ENCODE results near the gene TLR10.

The TLR10 gene

GRCh38 chr4:38800366-38800765 is 17.6 kb upstream of the TLR10 start:
- H3K27me3 ChIP-seq (ENCODE audit: insufficient read depth, low read length): no peaks in the 10 kb centered on the region
- no peaks in the 10 kb centered on the region for H3K36me3 ChIP-seq (ENCODE audit: insufficient read depth, low read depth, low read length)
- no peak overlapping the region for H3K9ac ChIP-seq (ENCODE audit: low read depth, low read length)
- H3K9me3 ChIP-seq (ENCODE audit: insufficient read depth, low read depth, low read length): peaks cover 15% of the 10 kb centered on the region; the same call in 1 of the 2 replicates
- no peaks in the 10 kb centered on the region for H3K4me1 ChIP-seq (ENCODE audit: insufficient read depth, low read length)
- H3K27ac ChIP-seq (ENCODE audit: low read length): no peak overlapping the region
- H3K4me3 ChIP-seq (ENCODE audit: low read length): no peak overlapping the region

DNA sequence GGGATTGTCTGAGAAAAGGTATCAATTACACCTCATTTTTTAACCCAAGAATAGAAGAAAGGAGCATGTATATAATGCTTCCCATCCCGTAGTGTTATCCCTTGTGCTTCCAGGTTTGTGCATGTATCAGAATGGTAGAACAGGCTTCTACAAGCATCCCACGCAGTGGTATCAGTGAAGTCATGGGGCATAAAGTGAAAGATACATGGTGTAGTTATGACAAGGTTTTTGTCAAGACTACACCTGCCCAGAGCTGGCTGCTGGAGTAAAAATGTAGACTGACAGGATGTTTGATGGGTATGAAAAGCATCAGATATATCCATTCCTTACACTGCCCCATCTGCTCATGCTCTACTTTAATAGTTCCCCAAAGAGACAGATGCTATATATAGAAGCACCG is 12.3 kb upstream of the TLR10 start:
- H3K4me1 ChIP-seq (ENCODE audit: insufficient read depth, low read length): no peaks in the 10 kb centered on the region
- H3K4me3 ChIP-seq (ENCODE audit: low read length): no peak overlapping the region
- no peak overlapping the region for H3K9ac ChIP-seq (ENCODE audit: low read depth, low read length)
- H3K27ac ChIP-seq (ENCODE audit: low read length): no peak overlapping the region
- H3K27me3 ChIP-seq (ENCODE audit: insufficient read depth, low read length): no peaks in the 10 kb centered on the region
- no peaks in the 10 kb centered on the region for H3K36me3 ChIP-seq (ENCODE audit: insufficient read depth, low read depth, low read length)
- no peaks in the 10 kb centered on the region for H3K9me3 ChIP-seq (ENCODE audit: insufficient read depth, low read depth, low read length)

DNA sequence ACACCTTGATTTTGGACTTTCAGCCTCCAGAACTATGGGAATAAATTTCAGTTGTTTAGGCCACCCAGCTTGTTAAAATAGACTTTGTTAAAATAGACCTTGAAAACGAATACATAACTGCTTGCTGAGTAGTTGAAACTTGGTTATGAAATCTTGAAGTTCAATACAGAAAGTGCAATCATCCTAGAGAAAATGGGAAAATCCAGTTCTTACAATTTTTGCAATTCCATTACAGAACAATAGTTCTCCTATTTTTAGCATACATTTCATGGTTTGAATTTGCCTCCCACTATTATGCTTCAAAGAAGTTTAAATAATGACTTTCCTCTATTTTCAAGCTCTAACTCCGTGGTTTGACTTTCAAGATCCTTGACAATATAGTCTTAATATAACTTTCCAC is 11.3 kb upstream of the TLR10 start:
- Histone ChIP-seq H3K36me3 (ENCODE audit: insufficient read depth, low read depth, low read length) (no peaks in the 10 kb centered on the region), H3K4me3 (ENCODE audit: low read length) (no peak overlapping the region), H3K4me1 (ENCODE audit: insufficient read depth, low read length) (no peaks in the 10 kb centered on the region), H3K9me3 (ENCODE audit: insufficient read depth, low read depth, low read length) (no peaks in the 10 kb centered on the region), H3K27ac (ENCODE audit: low read length) (no peak overlapping the region), H3K9ac (ENCODE audit: low read depth, low read length) (no peak overlapping the region), H3K27me3 (ENCODE audit: insufficient read depth, low read length) (no peaks in the 10 kb centered on the region)

DNA sequence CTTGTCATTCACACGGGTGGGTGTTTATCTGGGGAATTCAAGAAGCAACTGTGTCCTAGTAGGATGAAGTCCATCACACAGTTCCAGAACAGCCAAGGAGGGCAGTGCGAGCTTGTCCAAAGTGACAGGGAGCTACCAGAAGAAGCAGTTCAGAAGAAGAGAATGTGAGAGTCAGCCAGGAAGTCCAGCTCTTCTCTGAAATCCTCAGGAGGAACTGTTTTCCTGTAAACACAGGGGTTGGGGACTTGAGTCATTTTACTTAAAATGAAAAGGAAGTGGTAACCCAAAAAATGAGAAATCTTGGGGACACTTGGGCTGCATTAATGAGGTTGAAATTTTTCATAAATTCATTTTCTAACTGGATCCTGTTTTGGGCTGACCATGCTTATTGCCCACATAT is 8.2 kb upstream of the TLR10 start:
- H3K9me3 ChIP-seq (ENCODE audit: insufficient read depth, low read depth, low read length): no peaks in the 10 kb centered on the region
- no peaks in the 10 kb centered on the region for H3K27me3 ChIP-seq (ENCODE audit: insufficient read depth, low read length)
- H3K27ac ChIP-seq (ENCODE audit: low read length): no peak overlapping the region
- H3K4me3 ChIP-seq (ENCODE audit: low read length): no peak overlapping the region
- H3K9ac ChIP-seq (ENCODE audit: low read depth, low read length): no peak overlapping the region
- H3K4me1 ChIP-seq (ENCODE audit: insufficient read depth, low read length): no peaks in the 10 kb centered on the region
- H3K36me3 ChIP-seq (ENCODE audit: insufficient read depth, low read depth, low read length): no peaks in the 10 kb centered on the region

GRCh38 chr4:38788317-38788716 is 5.5 kb upstream of the TLR10 start:
- H3K4me3 ChIP-seq (ENCODE audit: low read length): no peak overlapping the region
- H3K27ac ChIP-seq (ENCODE audit: low read length): no peak overlapping the region
- H3K27me3 ChIP-seq (ENCODE audit: insufficient read depth, low read length): no peaks in the 10 kb centered on the region
- no peaks in the 10 kb centered on the region for H3K4me1 ChIP-seq (ENCODE audit: insufficient read depth, low read length)
- no peaks in the 10 kb centered on the region for H3K9me3 ChIP-seq (ENCODE audit: insufficient read depth, low read depth, low read length)
- H3K36me3 ChIP-seq (ENCODE audit: insufficient read depth, low read depth, low read length): no peaks in the 10 kb centered on the region
- H3K9ac ChIP-seq (ENCODE audit: low read depth, low read length): no peak overlapping the region

DNA sequence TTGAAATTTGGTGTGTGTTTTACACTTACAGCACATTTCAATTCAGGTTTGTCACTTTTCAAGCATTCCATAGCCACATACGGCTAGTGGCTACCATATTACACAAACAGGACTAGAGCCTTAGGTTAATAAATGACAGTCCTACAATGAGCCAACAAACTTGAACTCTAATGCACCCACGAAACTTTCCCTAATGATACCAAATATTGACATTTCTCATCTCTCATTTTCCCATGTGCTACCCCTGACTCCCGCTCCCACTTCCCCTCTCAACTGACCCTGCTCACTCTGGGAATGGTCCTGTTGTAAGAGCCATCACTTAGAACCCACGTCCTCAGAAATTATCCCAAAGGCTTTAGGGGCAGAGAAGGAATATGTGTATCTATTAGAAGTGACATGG is 4.9 kb upstream of the TLR10 start:
- Histone ChIP-seq H3K36me3 (ENCODE audit: insufficient read depth, low read depth, low read length) (no peaks in the 10 kb centered on the region), H3K9me3 (ENCODE audit: insufficient read depth, low read depth, low read length) (no peaks in the 10 kb centered on the region), H3K27me3 (ENCODE audit: insufficient read depth, low read length) (no peaks in the 10 kb centered on the region), H3K4me1 (ENCODE audit: insufficient read depth, low read length) (no peaks in the 10 kb centered on the region), H3K4me3 (ENCODE audit: low read length) (no peak overlapping the region), H3K9ac (ENCODE audit: low read depth, low read length) (no peak overlapping the region), H3K27ac (ENCODE audit: low read length) (no peak overlapping the region)

DNA sequence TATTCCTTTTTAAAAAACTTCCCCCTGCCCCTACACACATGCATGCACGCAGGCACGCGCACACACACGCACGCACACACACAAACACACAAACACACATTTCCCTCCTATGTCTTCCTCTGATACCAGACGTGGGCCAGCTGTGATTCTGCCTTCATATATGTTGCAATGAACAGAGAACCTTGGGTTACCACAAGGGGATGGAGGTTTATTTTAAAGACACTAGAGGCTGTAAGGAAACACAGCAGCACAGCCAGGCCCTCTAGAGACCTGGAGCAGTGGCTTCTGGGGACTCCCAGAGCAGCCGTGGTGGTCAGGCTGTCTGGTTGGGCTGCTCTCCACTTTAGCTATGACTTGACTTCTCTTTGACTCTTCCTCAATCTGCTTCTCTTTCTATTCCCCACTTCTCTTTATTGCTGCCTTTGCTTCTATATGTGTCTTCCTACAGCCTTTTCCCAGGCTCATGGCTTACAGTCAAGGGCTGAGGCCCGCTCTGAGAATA is 3.2 kb upstream of the TLR10 start:
- Histone ChIP-seq H3K4me3 (ENCODE audit: low read length) (no peak overlapping the region), H3K4me1 (ENCODE audit: insufficient read depth, low read length) (no peaks in the 10 kb centered on the region), H3K9me3 (ENCODE audit: insufficient read depth, low read depth, low read length) (no peaks in the 10 kb centered on the region), H3K27me3 (ENCODE audit: insufficient read depth, low read length) (no peaks in the 10 kb centered on the region), H3K9ac (ENCODE audit: low read depth, low read length) (no peak overlapping the region), H3K36me3 (ENCODE audit: insufficient read depth, low read depth, low read length) (no peaks in the 10 kb centered on the region), H3K27ac (ENCODE audit: low read length) (no peak overlapping the region)

DNA sequence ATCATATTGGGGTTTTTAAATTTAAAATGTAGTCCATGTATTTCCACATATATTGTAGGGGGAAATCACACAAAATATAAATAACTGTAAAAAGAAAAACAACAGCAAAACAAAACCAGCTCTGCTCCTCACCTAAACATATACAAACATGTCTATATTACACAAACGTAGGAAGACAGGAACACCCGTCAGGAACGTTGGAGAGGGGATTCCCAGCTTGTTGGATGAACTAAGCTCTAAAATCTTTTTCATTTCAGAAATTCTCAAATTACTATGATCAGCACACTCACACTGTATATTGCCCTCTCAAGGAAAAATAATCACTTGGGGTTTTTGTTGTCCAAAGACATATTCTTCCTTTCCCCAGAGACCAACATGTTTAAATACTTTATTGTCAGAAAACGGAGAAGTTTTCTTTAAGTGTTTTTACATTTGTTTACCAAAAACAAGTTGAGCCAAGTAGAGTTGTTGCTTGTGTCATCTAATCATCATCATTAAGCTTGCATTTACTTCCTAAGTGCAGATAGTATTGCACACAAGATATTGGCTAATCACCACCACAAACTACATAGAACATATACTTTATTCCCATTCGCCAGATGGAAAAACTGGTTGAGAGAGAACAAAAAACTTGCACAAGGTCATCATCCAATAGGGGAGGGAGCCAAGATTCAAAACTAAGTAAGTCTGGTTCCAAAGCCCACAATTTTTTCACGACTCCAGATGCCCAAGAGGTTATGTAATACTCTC is 2.4 kb upstream of the TLR10 start:
- no peaks in the 10 kb centered on the region for H3K9me3 ChIP-seq (ENCODE audit: insufficient read depth, low read depth, low read length)
- no peak overlapping the region for H3K9ac ChIP-seq (ENCODE audit: low read depth, low read length)
- H3K4me3 ChIP-seq (ENCODE audit: low read length): no peak overlapping the region
- H3K27ac ChIP-seq (ENCODE audit: low read length): no peak overlapping the region
- no peaks in the 10 kb centered on the region for H3K4me1 ChIP-seq (ENCODE audit: insufficient read depth, low read length)
- H3K27me3 ChIP-seq (ENCODE audit: insufficient read depth, low read length): no peaks in the 10 kb centered on the region
- H3K36me3 ChIP-seq (ENCODE audit: insufficient read depth, low read depth, low read length): no peaks in the 10 kb centered on the region

GRCh38 chr4:38784141-38784540 is 1.4 kb upstream of the TLR10 start:
- H3K27me3 ChIP-seq (ENCODE audit: insufficient read depth, low read length): no peaks in the 10 kb centered on the region
- H3K4me1 ChIP-seq (ENCODE audit: insufficient read depth, low read length): no peaks in the 10 kb centered on the region
- H3K27ac ChIP-seq (ENCODE audit: low read length): no peak overlapping the region
- no peak overlapping the region for H3K4me3 ChIP-seq (ENCODE audit: low read length)
- no peaks in the 10 kb centered on the region for H3K36me3 ChIP-seq (ENCODE audit: insufficient read depth, low read depth, low read length)
- no peak overlapping the region for H3K9ac ChIP-seq (ENCODE audit: low read depth, low read length)
- H3K9me3 ChIP-seq (ENCODE audit: insufficient read depth, low read depth, low read length): no peaks in the 10 kb centered on the region

GRCh38 chr4:38783109-38783460 is 295 bp upstream of the TLR10 start:
- H3K9me3 ChIP-seq (ENCODE audit: insufficient read depth, low read depth, low read length): no peaks in the 10 kb centered on the region
- no peaks in the 10 kb centered on the region for H3K4me1 ChIP-seq (ENCODE audit: insufficient read depth, low read length)
- no peaks in the 10 kb centered on the region for H3K36me3 ChIP-seq (ENCODE audit: insufficient read depth, low read depth, low read length)
- H3K9ac ChIP-seq (ENCODE audit: low read depth, low read length): no peak overlapping the region
- no peak overlapping the region for H3K27ac ChIP-seq (ENCODE audit: low read length)
- no peaks in the 10 kb centered on the region for H3K27me3 ChIP-seq (ENCODE audit: insufficient read depth, low read length)
- H3K4me3 ChIP-seq (ENCODE audit: low read length): no peak overlapping the region

DNA sequence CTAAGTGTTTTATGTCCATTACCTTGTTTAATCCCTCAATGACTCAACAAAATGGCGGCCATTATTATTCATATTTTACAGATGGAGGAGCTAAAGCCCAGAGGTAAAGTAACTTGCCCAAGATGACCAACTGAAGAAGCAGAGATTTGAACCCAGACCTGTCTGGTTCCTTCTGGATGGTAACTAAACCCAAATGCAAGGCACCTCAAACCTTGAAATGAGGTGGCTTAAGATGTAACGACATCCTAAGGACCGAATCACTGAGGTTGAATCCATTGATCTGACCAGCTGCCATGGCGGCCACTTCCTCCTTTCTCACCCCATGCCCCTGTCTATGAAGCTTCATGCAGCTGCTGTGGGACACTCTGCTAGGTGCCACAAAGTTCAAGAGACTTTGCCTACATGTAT is 932 bp downstream of the TLR10 start:
- Histone ChIP-seq H3K36me3 (ENCODE audit: insufficient read depth, low read depth, low read length) (no peaks in the 10 kb centered on the region), H3K27ac (ENCODE audit: low read length) (no peak overlapping the region), H3K27me3 (ENCODE audit: insufficient read depth, low read length) (no peaks in the 10 kb centered on the region), H3K4me1 (ENCODE audit: insufficient read depth, low read length) (no peaks in the 10 kb centered on the region), H3K9me3 (ENCODE audit: insufficient read depth, low read depth, low read length) (no peaks in the 10 kb centered on the region), H3K9ac (ENCODE audit: low read depth, low read length) (no peak overlapping the region), H3K4me3 (ENCODE audit: low read length) (no peak overlapping the region)

DNA sequence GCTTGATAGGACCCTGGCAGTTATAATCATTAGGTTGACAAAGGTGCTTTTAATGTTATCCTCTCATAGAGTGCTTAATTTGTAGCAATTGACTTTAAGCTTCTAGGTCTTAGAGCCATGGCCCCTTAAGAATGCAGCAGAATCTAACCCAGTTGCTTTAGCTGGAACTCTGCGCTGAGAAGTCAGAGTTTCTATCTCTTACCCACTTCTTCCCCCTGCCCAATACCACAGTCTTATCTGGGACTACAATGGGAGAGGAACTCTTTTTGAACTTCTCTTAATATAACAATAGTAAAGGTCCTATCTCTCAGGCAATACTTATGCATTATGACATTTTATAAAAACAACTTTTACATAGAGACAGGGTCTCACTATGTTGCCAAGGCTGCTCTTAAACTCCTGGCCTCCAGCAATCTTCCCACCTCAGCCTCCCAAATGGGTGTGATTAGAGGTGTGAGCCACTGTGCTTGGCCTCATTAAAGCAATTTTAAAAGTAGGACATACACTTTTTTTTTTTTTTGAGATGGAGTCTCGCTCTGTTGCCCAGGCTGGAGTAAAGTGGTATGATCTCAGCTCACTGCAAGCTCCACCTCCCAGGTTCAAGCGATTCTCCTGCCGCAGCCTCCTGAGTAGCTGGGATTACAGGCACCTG is 1.8 kb downstream of the TLR10 start:
- H3K4me1 ChIP-seq (ENCODE audit: insufficient read depth, low read length): no peaks in the 10 kb centered on the region
- no peak overlapping the region for H3K9ac ChIP-seq (ENCODE audit: low read depth, low read length)
- no peak overlapping the region for H3K27ac ChIP-seq (ENCODE audit: low read length)
- H3K4me3 ChIP-seq (ENCODE audit: low read length): no peak overlapping the region
- no peaks in the 10 kb centered on the region for H3K9me3 ChIP-seq (ENCODE audit: insufficient read depth, low read depth, low read length)
- no peaks in the 10 kb centered on the region for H3K36me3 ChIP-seq (ENCODE audit: insufficient read depth, low read depth, low read length)
- H3K27me3 ChIP-seq (ENCODE audit: insufficient read depth, low read length): no peaks in the 10 kb centered on the region

Data from iPS-20b (cell line).